Measurements from ENCODE around the gene DEF6. TPM values are rescaled to one million over a fixed set of nuclear protein-coding genes. Genes with fewer than 3 reads are reported as not detected.
A peak's percentile ranks its signal among the peaks of the same experiment; 100 is the strongest.

The DEF6 gene
- total RNA-seq, 1 donor from 2014 or later: 1.5 TPM

GRCh38 chr6:35275744-35276260 is 21.8 kb upstream of the DEF6 start:
- DNase-seq (ENCODE audit: low spot score) (no peak), ATAC-seq (no peak)

- DNase-seq (ENCODE audit: low spot score): no peak
- ATAC-seq: no peak
Observed at GRCh38 chr6:35278708-35279107, 18.9 kb upstream of the DEF6 start.

GRCh38 chr6:35280903-35281302 is 16.7 kb upstream of the DEF6 start:
- DNase-seq (ENCODE audit: low spot score) (no peak), ATAC-seq (no peak)

GRCh38 chr6:35282472-35282871 is 15.1 kb upstream of the DEF6 start:
- DNase-seq (ENCODE audit: low spot score) (no peak), ATAC-seq (peak; percentile 49)

DNA sequence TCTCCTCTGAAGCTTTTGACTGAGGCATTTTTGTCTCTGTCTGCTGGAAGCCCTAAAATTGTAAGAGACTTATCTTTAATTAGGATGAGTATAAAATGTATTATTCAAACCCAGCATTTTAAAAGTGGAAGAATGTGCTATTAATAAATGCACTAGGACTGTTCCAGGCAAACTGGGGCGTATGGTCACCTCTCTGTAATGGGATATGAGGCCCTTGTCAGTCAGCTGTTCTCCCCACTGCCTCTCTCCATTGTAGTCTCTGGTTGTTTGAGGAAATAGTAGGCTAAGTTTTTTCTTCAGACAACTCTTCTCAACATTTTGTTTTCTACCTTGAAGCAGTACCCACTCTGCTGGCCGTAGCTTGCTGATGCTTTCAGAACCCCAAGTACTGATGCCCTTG is 14.3 kb upstream of the DEF6 start:
- no peak for ATAC-seq
- no peak for DNase-seq (ENCODE audit: low spot score)

GRCh38 chr6:35287671-35288396 is 9.8 kb upstream of the DEF6 start:
- DNase-seq (ENCODE audit: low spot score): no peak
- peak; percentile 17 for ATAC-seq

GRCh38 chr6:35288834-35289233 is 8.8 kb upstream of the DEF6 start:
- no peak for ATAC-seq
- no peak for DNase-seq (ENCODE audit: low spot score)

DNA sequence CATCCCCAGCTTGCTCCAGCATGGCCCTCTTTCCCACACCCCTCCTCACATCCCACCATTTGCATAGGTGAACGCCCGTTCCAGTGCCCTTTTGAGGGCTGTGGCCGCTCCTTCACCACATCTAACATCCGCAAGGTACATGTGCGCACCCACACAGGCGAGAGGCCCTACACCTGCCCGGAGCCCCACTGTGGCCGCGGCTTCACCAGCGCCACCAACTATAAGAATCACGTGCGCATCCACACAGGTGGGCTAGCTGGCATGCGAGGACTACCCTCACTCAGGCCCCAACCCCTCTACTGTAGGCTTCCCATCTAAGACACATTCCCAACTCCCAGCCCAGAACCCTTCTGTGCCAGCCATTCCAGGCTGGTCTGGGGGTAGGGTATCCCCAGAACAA is 6.1 kb upstream of the DEF6 start:
- ATAC-seq: no peak
- DNase-seq (ENCODE audit: low spot score): no peak

- ATAC-seq (no peak), DNase-seq (ENCODE audit: low spot score) (no peak)
Observed at GRCh38 chr6:35292494-35292893, 5.1 kb upstream of the DEF6 start.

GRCh38 chr6:35293681-35294080 is 3.9 kb upstream of the DEF6 start:
- ATAC-seq: no peak
- no peak for DNase-seq (ENCODE audit: low spot score)

DNA sequence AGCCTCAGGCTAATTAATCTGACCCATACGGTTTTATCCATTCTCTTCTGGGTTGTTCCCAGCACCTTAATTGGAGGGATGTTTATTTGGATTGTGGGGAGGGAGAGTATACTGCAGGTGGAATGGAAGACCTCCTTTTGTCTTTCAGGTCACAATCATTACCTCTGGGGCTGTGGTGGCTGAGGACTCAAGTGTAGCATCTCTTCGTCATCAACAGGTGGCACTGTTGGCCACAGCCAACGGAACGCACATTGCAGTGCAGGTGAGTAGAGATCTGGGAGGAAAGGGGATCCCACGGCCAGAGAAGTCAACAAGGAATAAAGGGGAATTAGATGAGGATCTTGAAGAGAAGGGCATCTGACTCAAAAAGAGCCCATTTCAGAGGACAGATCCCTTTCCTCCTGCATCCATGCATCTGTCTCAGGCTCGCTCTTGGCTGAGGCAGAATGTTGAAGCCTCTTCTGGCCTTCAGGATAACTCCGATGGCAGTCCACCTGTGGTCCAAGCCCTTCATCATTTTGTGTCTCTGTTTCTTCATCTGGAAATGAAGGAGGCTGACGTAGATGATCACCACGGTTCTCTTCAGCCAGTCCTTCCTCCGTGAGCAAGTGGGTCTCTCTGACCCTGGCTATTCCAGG is 3.2 kb upstream of the DEF6 start:
- no peak for DNase-seq (ENCODE audit: low spot score)
- peak; percentile 86 for ATAC-seq

GRCh38 chr6:35295036-35295435 is 2.6 kb upstream of the DEF6 start:
- DNase-seq (ENCODE audit: low spot score) (no peak), ATAC-seq (no peak)

- DNase-seq (ENCODE audit: low spot score): no peak
- no peak for ATAC-seq
Observed at GRCh38 chr6:35295521-35296315, 1.9 kb upstream of the DEF6 start.

- ATAC-seq (no peak), DNase-seq (ENCODE audit: low spot score) (no peak)
Observed at GRCh38 chr6:35296931-35297600, 552 bp upstream of the DEF6 start.

- DNase-seq (ENCODE audit: low spot score) (no peak), ATAC-seq (no peak)
Observed at GRCh38 chr6:35298625-35299140, 1.1 kb downstream of the DEF6 start.

GRCh38 chr6:35299674-35300073 is 2.1 kb downstream of the DEF6 start:
- no peak for ATAC-seq
- no peak for DNase-seq (ENCODE audit: low spot score)

DNA sequence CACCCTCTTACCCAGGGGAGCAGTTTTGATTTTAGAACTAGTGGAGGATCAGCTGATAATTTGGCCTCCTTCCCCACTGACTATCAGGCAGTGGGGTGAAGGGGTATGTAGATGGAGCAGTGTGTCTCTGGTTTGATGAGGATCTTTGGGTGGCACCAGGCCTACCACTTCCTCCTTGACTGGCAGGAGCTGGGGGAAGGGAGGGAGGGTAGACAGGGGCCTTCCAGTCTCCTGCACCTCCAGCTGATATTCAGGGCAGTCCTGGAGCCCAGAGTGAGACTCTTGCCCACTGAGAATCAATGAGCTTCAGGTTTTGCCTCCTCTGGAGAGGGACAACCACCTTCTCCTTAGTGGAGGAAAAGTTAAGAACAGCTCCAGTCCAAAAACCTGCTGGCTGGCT is 3.2 kb downstream of the DEF6 start:
- no peak for ATAC-seq
- DNase-seq (ENCODE audit: low spot score): no peak

GRCh38 chr6:35302604-35303241 is 5.1 kb downstream of the DEF6 start:
- DNase-seq (ENCODE audit: low spot score) (no peak), ATAC-seq (peak; percentile 69)

GRCh38 chr6:35304299-35304698 is 6.7 kb downstream of the DEF6 start:
- DNase-seq (ENCODE audit: low spot score) (no peak), ATAC-seq (no peak)

GRCh38 chr6:35305117-35305516 is 7.5 kb downstream of the DEF6 start:
- DNase-seq (ENCODE audit: low spot score) (no peak), ATAC-seq (no peak)
